HepG2 (cell line): ENCODE results near the gene ANKRD29. TPM values are rescaled to one million over a fixed set of nuclear protein-coding genes. Genes with fewer than 3 reads are reported as not detected.

Experiments used
- ATAC-seq: fragments of 200-7000 bp; cut with Tn5 transposase; 3 replicates; pipeline ENCODE4 v1.9.1; 2020; ENCODE audit warnings: mild to moderate bottlenecking, moderate library complexity
- BruUV-seq: library from RNA; stranded (reverse); fragments of 400-500 nt; replicated peaks from 2 replicates; lab custom pipeline; 2021; lab: Mats Ljungman, UMichigan
- CTCF ChIA-PET: fragments of 300-600 bp; formaldehyde crosslinking; extraction: SDS; loops from one replicate; lab custom pipeline; 2021; ENCODE audit warnings: low total read pairs, inconsistent platforms, low intra/inter-chr PET ratio; lab: Yijun Ruan, JAX
- POLR2A ChIA-PET: fragments of 350-600 bp; sonication (Branson Sonifier 250); formaldehyde crosslinking; loops from one replicate; lab custom pipeline; 2020; ENCODE audit warnings: antibody characterized with exemption, inconsistent platforms; lab: Yijun Ruan, JAX
- DNase-seq: peaks from one replicate; pipeline ENCODE4 v3.0.0-alpha.2; 2015; ENCODE audit warnings: low spot score
- FAIRE-seq: peaks from 3 replicates; lab custom pipeline; 2011; peaks lifted over from hg19 to GRCh38; lab: Jason Lieb, UNC
- H2AFZ ChIP-seq: one replicate; pipeline ENCODE4 v1.6.1; 2011; ENCODE audit warnings: low read length, inconsistent platforms
- H3K27ac ChIP-seq: fragments of 300-600 bp; 3 replicates; pipeline ENCODE4 v1.8.0; 2011; ENCODE audit warnings: mixed run types, mild to moderate bottlenecking, mixed read lengths, low read length, inconsistent platforms; ENCODE audit not compliant: insufficient read depth; ENCODE audit errors: extremely low read length
- H3K27me3 ChIP-seq, 2 experiments: fragments of 200-600 bp in 1 of 2; 2 replicates in 1 of 2; 3 replicates in 1 of 2; pipeline versions ENCODE4 v1.6.0 to v1.8.0; 2011; ENCODE audit warnings: low read length in 2 of 2, mild to moderate bottlenecking in 2 of 2, moderate library complexity in 2 of 2, inconsistent platforms in 1 of 2; ENCODE audit not compliant: insufficient read depth in 2 of 2, control insufficient read depth in 1 of 2
- H3K36me3 ChIP-seq, 2 experiments: fragments of 200-600 bp in 1 of 2; replicated peaks in 1 of 2; 2 replicates in 1 of 2; 3 replicates in 1 of 2; pipeline versions ENCODE4 v1.5.1 to v1.8.0; 2011; ENCODE audit warnings: low read length in 2 of 2, inconsistent platforms in 1 of 2; ENCODE audit not compliant: insufficient read depth in 2 of 2, control insufficient read depth in 1 of 2
- H3K4me1 ChIP-seq: 2 replicates; pipeline ENCODE4 v1.5.1; 2012; ENCODE audit warnings: low read length, inconsistent platforms; ENCODE audit not compliant: insufficient read depth
- H3K4me2 ChIP-seq: 2 replicates; pipeline ENCODE4 v1.6.0; 2011; ENCODE audit warnings: low read depth, low read length, inconsistent platforms
- H3K4me3 ChIP-seq, 3 experiments: fragments of 200-600 bp in 1 of 3; sonication (generic), shearing (Covaris generic) in 1 of 3; replicated peaks in 1 of 3; 2 replicates each; pipeline ENCODE4 v1.5.1; 2011 to 2016; ENCODE audit warnings: low read length in 3 of 3, inconsistent platforms in 2 of 3, low read depth in 2 of 3, mild to moderate bottlenecking in 2 of 3, control low read depth in 1 of 3, mixed read lengths in 1 of 3; ENCODE audit not compliant: insufficient read depth in 1 of 3
- H3K79me2 ChIP-seq: one replicate; pipeline ENCODE4 v1.6.1; 2011; ENCODE audit warnings: low read length, inconsistent platforms; ENCODE audit not compliant: insufficient read depth
- H3K9ac ChIP-seq: 2 replicates; pipeline ENCODE4 v1.6.0; 2011; ENCODE audit warnings: mild to moderate bottlenecking, low read depth, low read length, inconsistent platforms; ENCODE audit not compliant: insufficient read depth
- H3K9me3 ChIP-seq: 2 replicates; pipeline ENCODE4 v1.5.1; 2012; ENCODE audit warnings: mild to moderate bottlenecking, low read length
- H4K20me1 ChIP-seq: 2 replicates; pipeline ENCODE4 v1.6.0; 2011; ENCODE audit warnings: inconsistent platforms, mild to moderate bottlenecking, low read length, moderate library complexity; ENCODE audit not compliant: insufficient read depth
- CREM ChIP-seq, 2 experiments: sonication (generic) in 1 of 2; formaldehyde crosslinking in 1 of 2; IDR thresholded peaks; 2 replicates each; pipeline versions ENCODE4 v1.4.0 to v1.6.1; 2016 to 2020; ENCODE audit warnings: antibody characterized with exemption in 1 of 2, mild to moderate bottlenecking in 1 of 2, missing genetic modification reagents in 1 of 2
- DRAP1 ChIP-seq: IDR thresholded peaks from 2 replicates; pipeline ENCODE4 v1.6.1; 2016; ENCODE audit warnings: missing genetic modification reagents, missing compliant biosample characterization
- HOXA5 ChIP-seq: sonication (generic); formaldehyde crosslinking; IDR thresholded peaks from 2 replicates; pipeline ENCODE4 v1.4.0; 2020; ENCODE audit warnings: missing genetic modification reagents
- IRF2 ChIP-seq: IDR thresholded peaks from 2 replicates; pipeline ENCODE4 v1.6.1; 2018; ENCODE audit warnings: missing genetic modification reagents, missing compliant biosample characterization
- KAT7 ChIP-seq: IDR thresholded peaks from 2 replicates; pipeline ENCODE4 v1.6.1; 2018; ENCODE audit warnings: borderline replicate concordance, missing compliant biosample characterization
- MTA3 ChIP-seq: sonication (generic); formaldehyde crosslinking; IDR thresholded peaks from 2 replicates; pipeline ENCODE4 v1.4.0; 2020; ENCODE audit warnings: missing genetic modification reagents
- MYNN ChIP-seq: sonication (generic); formaldehyde crosslinking; IDR thresholded peaks from 2 replicates; pipeline ENCODE4 v1.4.0; 2020; ENCODE audit warnings: mild to moderate bottlenecking, low read depth, missing genetic modification reagents
- NFE2L1 ChIP-seq: sonication (generic); formaldehyde crosslinking; IDR thresholded peaks from 2 replicates; pipeline ENCODE4 v1.4.0; 2020; ENCODE audit warnings: missing genetic modification reagents, mild to moderate bottlenecking, borderline replicate concordance
- REXO4 ChIP-seq: sonication (generic); formaldehyde crosslinking; IDR thresholded peaks from 2 replicates; pipeline ENCODE4 v1.8.0; 2022; ENCODE audit warnings: missing genetic modification reagents, mild to moderate bottlenecking, borderline replicate concordance
- SMYD3 ChIP-seq: sonication (generic); formaldehyde crosslinking; IDR thresholded peaks from 2 replicates; pipeline ENCODE4 v1.8.1; 2023; ENCODE audit warnings: mild to moderate bottlenecking, missing genetic modification reagents
- TMF1 ChIP-seq: sonication (generic); formaldehyde crosslinking; IDR thresholded peaks from 2 replicates; pipeline ENCODE4 v1.8.1; 2022; ENCODE audit warnings: low read depth, missing genetic modification reagents
- ZFYVE20 ChIP-seq: sonication (generic); formaldehyde crosslinking; IDR thresholded peaks from 2 replicates; pipeline ENCODE4 v1.8.0; 2023; ENCODE audit warnings: low read depth, mild to moderate bottlenecking, moderate library complexity, missing genetic modification reagents, borderline replicate concordance
- ZNF136 ChIP-seq: sonication (generic); formaldehyde crosslinking; IDR thresholded peaks from 2 replicates; pipeline ENCODE4 v1.8.1; 2022; ENCODE audit warnings: low read depth, mild to moderate bottlenecking, moderate library complexity, missing genetic modification reagents
- ZNF20 ChIP-seq: sonication (generic); formaldehyde crosslinking; IDR thresholded peaks from 2 replicates; pipeline ENCODE4 v1.4.0; 2020; ENCODE audit warnings: mild to moderate bottlenecking, moderate library complexity, missing genetic modification reagents
- ZNF256 ChIP-seq: sonication (generic); formaldehyde crosslinking; conservative IDR thresholded peaks from 2 replicates; pipeline ENCODE4 v1.4.0; 2020; ENCODE audit warnings: missing genetic modification reagents
- ZNF543 ChIP-seq: sonication (generic); formaldehyde crosslinking; IDR thresholded peaks from 2 replicates; pipeline ENCODE4 v1.4.0; 2020; ENCODE audit warnings: mild to moderate bottlenecking, missing genetic modification reagents
- ZNF816 ChIP-seq: sonication (generic); formaldehyde crosslinking; IDR thresholded peaks from 2 replicates; pipeline ENCODE4 v1.8.0; 2022; ENCODE audit warnings: missing genetic modification reagents, mild to moderate bottlenecking, borderline replicate concordance
- ZSCAN9 ChIP-seq: IDR thresholded peaks from 2 replicates; pipeline ENCODE4 v1.6.1; 2016; ENCODE audit warnings: borderline replicate concordance
- WGBS: methylation state at CpG from one replicate; pipeline ENCODE4 v1.1.6; 2017; ENCODE audit warnings: low lambda C conversion rate; 5-methylcytosine and 5-hydroxymethylcytosine counted together
- in situ Hi-C: cut with HindIII; loops from 2 replicates; pipeline ENCODE4 v1.10.0; 2017; ENCODE audit warnings: low pct_unique_long_range_greater_than_20kb; ENCODE audit not compliant: extremely low pct_ligation_motif_present
- intact Hi-C: fragments of 100-400 bp; cut with micrococcal nuclease; formaldehyde crosslinking; loops from one replicate; pipeline ENCODE4 v1.10.0; 2022; ENCODE audit not compliant: unreplicated experiment
- polyA plus RNA-seq, 8 experiments: library from polyadenylated mRNA; depleted of rRNA in 3 of 8; stranded (reverse) in 7 of 8; unstranded in 1 of 8; fragments of >200 nt; fragmentation: Illumina TruSeq in 4 of 8; extraction: Trizol in 4 of 8; gene quantifications; 2 replicates each; pipeline versions ENCODE4 v1.2.1 to v1.2.3, GENCODE V29; 2011 to 2016; ENCODE audit warnings: low read depth in 4 of 8, missing spikeins in 1 of 8, mixed read lengths in 1 of 8; ENCODE audit not compliant: insufficient read depth in 1 of 8
- total RNA-seq, 5 experiments: library from RNA; depleted of rRNA; stranded (reverse); fragments of >200 nt; fragmentation: Illumina TruSeq; extraction: Trizol; gene quantifications; 2 replicates each; pipeline ENCODE4 v1.2.3, GENCODE V29; 2016; ENCODE audit warnings: low read depth in 1 of 5
- TF ChIP-seq, protein P1 (sequence below): sonication (generic); formaldehyde crosslinking; IDR thresholded peaks from 2 replicates; pipeline ENCODE4 v1.4.0; 2020; ENCODE audit warnings: missing genetic modification reagents, borderline replicate concordance
- TF ChIP-seq, protein P2 (sequence below): sonication (generic); formaldehyde crosslinking; IDR thresholded peaks from 2 replicates; pipeline ENCODE4 v1.4.0; 2020; ENCODE audit warnings: mild to moderate bottlenecking, missing genetic modification reagents
- TF ChIP-seq, protein P3 (sequence below): IDR thresholded peaks from 2 replicates; pipeline ENCODE4 v1.6.1; 2016; ENCODE audit warnings: mild to moderate bottlenecking, missing biosample characterization, missing genetic modification reagents

The ANKRD29 gene
- total and polyA plus RNA-seq, 2 of the 13 experiments (the other 11 are each of a cell fraction or from before 2014, with no cell fraction given), result not detected

- TF ChIP-seq, protein P1, sequence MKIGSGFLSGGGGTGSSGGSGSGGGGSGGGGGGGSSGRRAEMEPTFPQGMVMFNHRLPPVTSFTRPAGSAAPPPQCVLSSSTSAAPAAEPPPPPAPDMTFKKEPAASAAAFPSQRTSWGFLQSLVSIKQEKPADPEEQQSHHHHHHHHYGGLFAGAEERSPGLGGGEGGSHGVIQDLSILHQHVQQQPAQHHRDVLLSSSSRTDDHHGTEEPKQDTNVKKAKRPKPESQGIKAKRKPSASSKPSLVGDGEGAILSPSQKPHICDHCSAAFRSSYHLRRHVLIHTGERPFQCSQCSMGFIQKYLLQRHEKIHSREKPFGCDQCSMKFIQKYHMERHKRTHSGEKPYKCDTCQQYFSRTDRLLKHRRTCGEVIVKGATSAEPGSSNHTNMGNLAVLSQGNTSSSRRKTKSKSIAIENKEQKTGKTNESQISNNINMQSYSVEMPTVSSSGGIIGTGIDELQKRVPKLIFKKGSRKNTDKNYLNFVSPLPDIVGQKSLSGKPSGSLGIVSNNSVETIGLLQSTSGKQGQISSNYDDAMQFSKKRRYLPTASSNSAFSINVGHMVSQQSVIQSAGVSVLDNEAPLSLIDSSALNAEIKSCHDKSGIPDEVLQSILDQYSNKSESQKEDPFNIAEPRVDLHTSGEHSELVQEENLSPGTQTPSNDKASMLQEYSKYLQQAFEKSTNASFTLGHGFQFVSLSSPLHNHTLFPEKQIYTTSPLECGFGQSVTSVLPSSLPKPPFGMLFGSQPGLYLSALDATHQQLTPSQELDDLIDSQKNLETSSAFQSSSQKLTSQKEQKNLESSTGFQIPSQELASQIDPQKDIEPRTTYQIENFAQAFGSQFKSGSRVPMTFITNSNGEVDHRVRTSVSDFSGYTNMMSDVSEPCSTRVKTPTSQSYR, result peak; percentile 71
- TF ChIP-seq ZNF256 (CRISPR knock-in tag) (no peak), HOXA5 (CRISPR knock-in tag) (no peak), ZNF816 (no peak), ZNF543 (0 out of 2 replicates have a peak, but pooled peaks have one; percentile 23), MYNN (CRISPR knock-in tag) (no peak)
Measured at GRCh38 chr18:23635283-23636070, 27.2 kb downstream of the ANKRD29 start (continued).

- DNase-seq, result no peak
- Histone ChIP-seq H3K79me2 (no peaks in the 10 kb centered on the region), H3K27ac (no peak overlapping the region), H3K4me2 (no peak overlapping the region), H4K20me1 (no peaks in the 10 kb centered on the region), H3K36me3 (no peaks in the 10 kb centered on the region), H3K4me3 (no peak overlapping the region), H3K27me3 (no peaks in the 10 kb centered on the region), H3K9me3 (no peaks in the 10 kb centered on the region), H2AFZ (no peak overlapping the region), H3K9ac (no peak overlapping the region), H3K4me1 (peaks cover 30% of the 10 kb centered on the region)
- ATAC-seq, result no peak
- WGBS, result 33% methylated on average over 3 of the region's 3 CpGs
- no TSS peak for BruUV-seq
- intact Hi-C loops (no loop called here), in situ Hi-C loops (no loop called here)
- no peak for FAIRE-seq
- POLR2A ChIA-PET, result no interaction called here
- CTCF ChIA-PET, result no interaction called here
- TF ChIP-seq KAT7 (CRISPR knock-in tag), result no peak
- no peak for TF ChIP-seq ZFYVE20 (CRISPR knock-in tag)
- TF ChIP-seq REXO4 (CRISPR knock-in tag), result no peak
- no peak for TF ChIP-seq CREM (IDR thresholded peaks at IDR 0.05)
- TF ChIP-seq CREM (CRISPR knock-in tag; IDR thresholded peaks at IDR 0.05), result no peak
- no peak for TF ChIP-seq DRAP1 (CRISPR knock-in tag)
- no peak for TF ChIP-seq MTA3 (CRISPR knock-in tag)
- no peak for TF ChIP-seq SMYD3
- TF ChIP-seq ZNF136 (CRISPR knock-in tag), result no peak
- no peak for TF ChIP-seq IRF2
- TF ChIP-seq ZNF20 (CRISPR knock-in tag), result no peak
- no peak for TF ChIP-seq ZSCAN9 (CRISPR knock-in tag)
- no peak for TF ChIP-seq NFE2L1 (CRISPR knock-in tag)
- TF ChIP-seq, protein P2, sequence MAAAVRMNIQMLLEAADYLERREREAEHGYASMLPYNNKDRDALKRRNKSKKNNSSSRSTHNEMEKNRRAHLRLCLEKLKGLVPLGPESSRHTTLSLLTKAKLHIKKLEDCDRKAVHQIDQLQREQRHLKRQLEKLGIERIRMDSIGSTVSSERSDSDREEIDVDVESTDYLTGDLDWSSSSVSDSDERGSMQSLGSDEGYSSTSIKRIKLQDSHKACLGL, result no peak
- TF ChIP-seq, protein P3, sequence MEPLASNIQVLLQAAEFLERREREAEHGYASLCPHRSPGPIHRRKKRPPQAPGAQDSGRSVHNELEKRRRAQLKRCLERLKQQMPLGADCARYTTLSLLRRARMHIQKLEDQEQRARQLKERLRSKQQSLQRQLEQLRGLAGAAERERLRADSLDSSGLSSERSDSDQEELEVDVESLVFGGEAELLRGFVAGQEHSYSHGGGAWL (CRISPR knock-in tag), result no peak
- TF ChIP-seq TMF1 (CRISPR knock-in tag), result no peak
Measured at GRCh38 chr18:23634692-23635091, 28.0 kb downstream of the ANKRD29 start.
